GM18499 (cell line): ENCODE data around the gene ARL10.

Source experiments
- ATAC-seq: cut with Tn5 transposase; IDR thresholded peaks from one replicate; pipeline ENCODE4 v1.9.1; 2021; ENCODE audit warnings: moderate number of reproducible peaks; ENCODE audit not compliant: insufficient read depth, unreplicated experiment

ARL10 gene

GRCh38 chr5:176365351-176366231 lies at the start of gene ARL10:
ARL10 (plus strand) TSS chr5:176365487; CDS start chr5:176365564, 77 bp downstream.
- ATAC-seq = no peak

- ATAC-seq = no peak
These were observed 47.5 kb upstream of the ARL10 start for GRCh38 chr5:176317534-176318374.

- no peak for ATAC-seq
These were observed 45.3 kb upstream of the ARL10 start for GRCh38 chr5:176319827-176320554.

GRCh38 chr5:176320577-176320976 lies 44.7 kb upstream of the ARL10 start:
- no peak for ATAC-seq

GRCh38 chr5:176334031-176334770 lies 31.1 kb upstream of the ARL10 start:
- ATAC-seq = no peak

- ATAC-seq = no peak
These were observed 27.4 kb upstream of the ARL10 start for GRCh38 chr5:176337913-176338312.

GRCh38 chr5:176339304-176339703 lies 26.0 kb upstream of the ARL10 start:
- ATAC-seq = no peak

GRCh38 chr5:176341325-176342157 lies 23.7 kb upstream of the ARL10 start:
- no peak for ATAC-seq

- no peak for ATAC-seq
These were observed 23.2 kb upstream of the ARL10 start for GRCh38 chr5:176342158-176342483.

- ATAC-seq = no peak
These were observed 22.4 kb upstream of the ARL10 start for GRCh38 chr5:176342766-176343458.

GRCh38 chr5:176350416-176350815 lies 14.9 kb upstream of the ARL10 start:
- no peak for ATAC-seq

GRCh38 chr5:176352116-176352878 lies 13.0 kb upstream of the ARL10 start:
- ATAC-seq = no peak

- no peak for ATAC-seq
These were observed 11.8 kb upstream of the ARL10 start for GRCh38 chr5:176353533-176353932.

GRCh38 chr5:176355400-176356178 lies 9.7 kb upstream of the ARL10 start:
- no peak for ATAC-seq

- ATAC-seq = no peak
These were observed 9.1 kb upstream of the ARL10 start for GRCh38 chr5:176356179-176356566.

- no peak for ATAC-seq
These were observed 5.6 kb upstream of the ARL10 start for GRCh38 chr5:176359658-176360057.

- ATAC-seq = no peak
These were observed 4.3 kb upstream of the ARL10 start for GRCh38 chr5:176360894-176361436.
